HG03439 (cell line): ENCODE results near the gene POLN.

Experiments used
- ATAC-seq: cut with Tn5 transposase; IDR thresholded peaks from one replicate; pipeline ENCODE4 v1.9.1; 2021; ENCODE audit warnings: mild to moderate bottlenecking, moderate library complexity; ENCODE audit not compliant: unreplicated experiment

Gene POLN

DNA sequence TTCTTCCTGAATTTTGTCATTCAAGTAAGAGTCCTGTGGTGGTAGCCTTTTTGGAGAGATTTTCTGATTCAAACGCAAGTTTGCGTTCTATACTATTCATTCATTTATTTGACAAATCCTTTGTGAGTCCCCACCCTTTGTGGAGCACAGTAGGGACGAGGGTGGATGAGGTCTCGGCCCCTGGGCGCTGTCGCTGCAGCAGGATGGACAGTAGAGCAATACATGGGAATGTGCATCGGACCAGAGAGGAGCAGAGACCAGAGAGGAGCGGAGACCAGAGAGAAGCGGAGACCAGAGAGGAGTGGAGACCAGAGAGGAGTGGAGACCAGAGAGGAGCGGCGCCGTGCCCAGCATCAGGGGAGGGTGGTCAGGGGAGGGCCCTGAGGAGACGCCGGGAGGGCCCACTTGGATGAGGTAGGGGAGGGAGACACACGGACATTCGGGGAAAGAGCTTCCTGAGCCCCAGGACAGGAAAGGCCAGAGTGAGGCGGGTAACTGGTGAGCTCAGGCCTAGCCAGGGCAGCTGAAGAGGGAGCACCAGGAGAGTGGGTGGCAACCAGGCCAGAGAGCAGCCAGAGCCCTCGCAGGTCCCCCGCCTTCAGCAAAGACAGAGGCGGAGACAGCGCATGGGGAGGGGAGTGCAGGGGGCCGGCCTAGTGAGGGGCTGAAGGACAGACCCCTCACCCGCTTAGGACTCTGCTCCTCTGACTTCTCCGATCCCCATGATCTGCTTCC, 115.4 kb downstream of the POLN start:
- no peak for ATAC-seq

DNA sequence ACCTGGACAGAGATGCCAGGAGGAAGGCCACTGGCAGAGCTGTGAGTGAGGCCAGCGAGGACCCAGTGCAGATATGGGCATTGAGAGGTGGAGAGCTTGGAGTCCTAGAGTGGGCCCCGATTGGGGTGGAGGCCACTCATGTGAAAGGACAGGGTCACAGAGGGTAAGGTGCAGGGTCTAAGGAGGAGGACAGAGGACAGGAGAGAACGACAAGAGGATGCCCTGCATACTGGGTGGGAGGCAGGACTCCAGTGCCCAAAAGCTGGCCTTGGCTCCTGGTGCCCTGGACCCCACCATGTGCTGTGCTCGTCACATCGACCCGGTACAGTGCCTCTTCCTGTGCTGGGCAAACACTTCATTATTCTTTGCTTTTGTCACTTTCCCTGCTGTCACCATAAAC, 116.1 kb downstream of the POLN start:
- ATAC-seq = no peak

DNA sequence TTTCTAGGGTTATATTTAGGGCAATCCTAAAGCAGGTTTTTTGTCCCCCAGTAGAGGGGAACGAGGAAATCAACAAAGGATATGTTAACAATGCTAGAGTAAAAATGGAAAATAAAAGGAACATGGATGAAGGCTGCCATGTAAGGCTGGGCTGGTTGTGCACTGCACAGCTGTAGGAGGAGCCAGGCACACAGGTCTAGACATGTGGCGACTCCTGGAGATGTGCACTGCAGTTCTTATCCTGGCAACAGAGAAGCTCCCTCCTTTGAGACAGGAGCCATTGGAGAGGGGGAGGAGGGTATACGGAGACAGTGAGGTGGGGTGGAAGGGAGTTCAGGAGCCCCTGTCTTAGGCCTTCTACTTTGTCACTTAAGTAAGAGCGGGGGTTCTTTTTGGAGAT, 116.9 kb downstream of the POLN start:
- ATAC-seq = no peak

DNA sequence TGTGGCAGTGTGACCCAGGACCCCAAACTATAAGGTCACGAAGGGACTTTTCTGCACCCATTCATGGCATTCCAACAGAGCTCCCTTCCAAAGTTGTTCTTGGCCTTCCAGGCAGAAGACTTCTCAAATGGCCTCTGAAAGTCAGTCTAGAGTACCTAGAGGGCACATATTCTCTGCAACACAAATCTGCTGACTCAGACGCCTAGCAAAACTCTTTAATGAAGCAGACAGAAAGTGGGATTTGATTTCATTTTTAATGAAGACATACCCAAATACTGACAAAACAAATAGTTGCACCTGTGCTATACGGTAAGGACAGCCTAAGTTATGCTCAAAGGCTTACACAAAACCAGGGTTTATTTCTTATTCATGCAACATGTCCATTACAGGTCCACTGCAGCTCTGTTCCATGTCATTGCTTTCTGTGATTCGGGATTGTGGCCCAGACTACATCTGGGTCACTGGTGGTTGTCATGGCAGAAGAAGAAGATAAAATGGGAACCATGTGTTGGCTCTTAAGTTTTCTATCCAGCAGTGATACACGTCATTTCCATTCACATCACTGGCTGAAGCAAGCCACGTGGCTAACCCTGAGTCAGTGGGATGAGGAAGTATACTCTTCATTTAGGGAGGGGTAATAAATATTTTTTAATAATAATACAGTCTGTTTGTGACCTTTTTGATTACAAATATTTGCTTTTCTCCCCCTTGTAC, 125.1 kb downstream of the POLN start:
- ATAC-seq = no peak

DNA sequence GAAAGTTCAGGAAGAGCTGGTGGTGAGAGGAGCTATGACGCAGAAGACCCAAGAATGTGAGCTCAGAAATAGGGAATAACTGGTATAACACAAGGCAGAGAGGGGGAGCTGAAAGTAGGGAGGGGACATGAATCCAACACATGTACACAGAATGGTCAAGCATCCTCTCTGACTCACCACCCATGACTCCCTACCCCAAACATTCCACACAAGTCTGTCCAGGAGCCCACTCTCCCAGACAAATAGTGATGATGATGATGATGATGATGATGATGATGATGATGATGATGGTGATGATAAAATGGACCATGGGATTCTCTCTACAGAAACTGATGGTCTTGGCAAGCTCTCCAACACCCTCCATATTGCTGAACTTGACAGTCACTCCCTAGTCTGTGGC, 136.4 kb downstream of the POLN start:
- ATAC-seq = no peak

DNA sequence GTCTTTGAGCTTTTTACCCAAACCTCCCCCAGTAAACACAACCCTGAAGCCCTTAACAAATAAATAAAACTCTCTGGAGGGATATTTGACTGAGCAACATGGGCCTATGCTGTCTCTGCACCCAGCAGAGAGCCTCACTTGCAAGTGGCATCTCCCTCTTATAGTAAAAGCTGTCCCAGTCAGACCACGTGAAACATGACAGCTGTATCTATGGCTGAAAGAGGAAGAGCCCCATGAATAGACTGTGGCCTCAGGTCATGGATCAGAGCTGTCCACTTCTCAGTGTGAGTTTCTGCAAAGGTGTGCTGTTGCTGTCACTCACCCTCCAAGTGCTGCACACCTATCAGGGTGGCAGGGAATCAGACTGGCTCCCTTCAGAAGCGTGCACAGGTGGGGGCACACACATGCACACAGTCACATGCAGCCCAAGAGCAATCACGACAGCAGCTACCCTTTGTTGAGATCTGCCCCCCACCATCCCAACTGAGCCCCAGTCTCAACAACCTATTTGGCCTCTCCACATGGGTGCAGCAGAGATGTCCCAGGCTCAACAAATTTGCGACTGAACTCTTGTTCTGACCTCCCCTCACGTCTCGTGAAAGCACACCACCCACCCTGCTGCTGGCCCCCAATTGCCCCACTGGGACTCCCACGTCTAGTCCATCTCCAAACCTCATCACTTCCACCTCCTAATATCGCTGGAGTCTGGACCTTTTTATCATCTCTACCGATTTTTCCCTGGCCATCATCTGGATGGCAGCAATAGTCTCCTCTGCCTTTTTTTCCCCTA, 137.2 kb downstream of the POLN start:
- no peak for ATAC-seq

DNA sequence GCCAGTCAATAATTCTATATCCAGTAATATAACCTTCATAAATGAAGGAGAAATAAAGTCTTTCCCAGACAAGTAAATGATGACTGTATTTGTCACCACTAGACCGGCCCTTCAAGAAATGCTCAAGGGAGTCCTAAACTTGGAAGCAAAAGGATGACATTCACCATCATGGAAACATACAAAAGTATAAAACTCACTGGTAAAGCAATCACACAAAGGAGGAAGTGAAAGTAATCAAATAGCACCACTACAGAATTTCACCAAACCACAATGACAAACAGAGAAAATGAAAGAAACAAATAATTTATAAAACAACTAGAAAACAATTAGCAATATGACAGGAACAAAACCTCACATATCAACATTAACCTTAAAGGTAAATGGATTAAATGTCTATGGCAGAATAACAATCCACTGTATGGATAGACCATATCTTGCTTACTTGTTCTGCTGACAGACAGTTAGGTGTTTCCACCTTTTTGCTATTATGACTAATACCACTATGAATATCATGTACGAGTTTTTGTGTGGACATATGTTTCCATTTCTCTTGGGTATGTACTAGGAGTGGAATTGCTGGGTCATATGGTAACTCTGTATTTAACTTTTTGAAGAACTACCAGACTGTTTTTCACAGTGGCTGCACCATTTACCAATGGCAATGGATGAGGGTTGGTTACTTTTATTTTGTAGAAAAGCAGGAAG, 137.9 kb downstream of the POLN start:
- ATAC-seq = no peak

DNA sequence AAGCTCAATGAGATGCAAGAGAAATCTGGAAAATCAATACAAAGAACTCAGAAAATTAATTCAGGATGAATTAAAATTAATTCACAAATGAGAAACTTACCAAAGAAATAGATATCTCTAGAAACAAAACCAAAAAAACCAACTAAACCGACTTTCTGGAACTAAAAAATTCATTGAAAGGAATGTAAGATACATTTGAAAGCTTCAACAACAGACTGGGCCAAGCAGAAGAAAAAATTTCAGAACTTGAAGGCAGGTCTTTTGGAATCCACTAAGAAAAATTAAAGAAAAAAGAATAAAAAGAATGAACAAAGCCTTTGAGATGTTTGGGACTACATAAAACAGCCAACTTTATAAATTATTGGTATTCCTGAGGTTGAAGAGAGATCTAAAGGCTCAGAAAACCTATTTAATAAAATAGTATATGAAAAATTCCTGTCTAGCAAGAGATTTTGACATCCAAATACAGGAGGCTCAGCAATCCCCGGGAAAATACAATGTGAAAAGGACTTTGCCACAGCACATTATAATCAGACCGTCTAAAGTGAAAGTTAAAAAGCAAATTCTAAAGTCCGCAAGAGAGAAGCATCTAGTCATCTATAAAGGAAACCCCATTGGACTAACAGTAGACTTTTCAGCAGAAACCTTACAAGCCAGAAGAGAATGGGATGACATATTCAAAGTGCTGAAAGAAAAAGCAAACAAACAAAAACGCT, 138.6 kb downstream of the POLN start:
- ATAC-seq = no peak

DNA sequence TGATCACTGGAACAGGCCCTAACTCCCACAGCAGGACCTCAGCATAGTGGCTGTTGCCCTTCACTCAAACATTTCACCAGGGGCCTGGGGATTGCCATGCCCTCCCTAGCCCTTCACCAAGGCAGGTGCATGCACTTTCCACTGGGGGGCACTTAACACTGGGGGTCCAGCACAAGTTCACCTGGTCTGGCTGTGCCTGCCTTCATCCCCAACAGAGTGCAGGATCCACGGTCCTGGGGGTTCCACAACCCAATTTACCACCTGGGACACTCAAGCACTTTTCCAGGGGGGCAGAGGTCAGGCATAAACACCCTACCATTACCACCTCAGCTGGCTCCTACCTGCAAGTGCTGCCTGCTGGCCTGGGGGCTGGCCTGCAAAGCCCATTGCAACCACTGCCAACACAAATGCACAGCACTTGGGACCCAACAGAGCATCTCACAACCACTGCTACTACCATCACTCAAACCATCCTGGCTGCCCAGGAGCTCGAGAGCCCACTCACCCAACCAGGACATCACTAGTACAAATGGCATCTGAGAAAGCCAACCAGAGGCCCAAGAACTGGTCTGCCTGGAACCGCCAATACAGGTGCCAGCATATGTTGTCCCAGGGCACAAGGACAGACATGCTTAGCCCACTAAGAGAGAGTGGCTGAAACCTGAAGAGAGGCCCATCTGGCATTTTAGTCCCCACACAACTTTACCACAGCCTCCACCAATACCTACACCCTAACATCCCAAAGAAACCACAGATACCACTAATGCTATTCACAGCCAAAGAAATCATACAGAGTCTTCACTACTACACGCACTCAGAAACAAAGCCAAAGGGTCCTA, 139.7 kb downstream of the POLN start:
- no peak for ATAC-seq

DNA sequence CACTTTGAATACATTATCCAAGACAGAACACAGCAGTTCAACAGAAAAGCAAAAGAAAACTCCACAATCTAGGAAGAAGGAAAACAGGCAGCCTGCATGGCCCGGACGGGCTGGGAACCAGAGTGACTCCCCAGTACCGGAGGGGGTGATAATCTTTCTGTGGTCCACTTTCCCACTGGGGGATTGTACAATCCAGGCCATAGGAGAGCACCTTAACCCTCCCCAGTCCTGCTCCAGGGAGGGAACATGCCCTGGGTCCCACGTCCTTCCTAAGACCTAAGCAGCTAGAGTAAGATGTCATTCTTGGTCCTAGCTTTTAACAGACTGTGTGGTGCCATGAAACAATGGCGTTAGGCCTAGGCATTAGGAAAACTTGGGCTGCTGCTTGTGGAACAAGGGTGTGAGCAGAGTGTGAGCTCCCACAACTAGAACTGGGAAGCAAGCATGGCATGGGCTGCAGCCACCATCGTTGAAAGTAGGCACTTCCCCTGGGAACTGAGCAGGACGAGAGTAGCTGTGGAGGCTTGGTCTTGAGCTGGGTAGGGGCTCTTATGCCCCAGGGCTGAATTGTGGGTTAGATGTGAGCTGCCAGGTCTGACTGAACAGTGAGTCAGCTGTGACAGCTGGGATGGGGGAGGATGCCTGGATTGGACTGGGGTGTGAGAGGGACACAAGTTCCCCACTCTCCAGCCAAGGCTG, 140.4 kb downstream of the POLN start:
- no peak for ATAC-seq

DNA sequence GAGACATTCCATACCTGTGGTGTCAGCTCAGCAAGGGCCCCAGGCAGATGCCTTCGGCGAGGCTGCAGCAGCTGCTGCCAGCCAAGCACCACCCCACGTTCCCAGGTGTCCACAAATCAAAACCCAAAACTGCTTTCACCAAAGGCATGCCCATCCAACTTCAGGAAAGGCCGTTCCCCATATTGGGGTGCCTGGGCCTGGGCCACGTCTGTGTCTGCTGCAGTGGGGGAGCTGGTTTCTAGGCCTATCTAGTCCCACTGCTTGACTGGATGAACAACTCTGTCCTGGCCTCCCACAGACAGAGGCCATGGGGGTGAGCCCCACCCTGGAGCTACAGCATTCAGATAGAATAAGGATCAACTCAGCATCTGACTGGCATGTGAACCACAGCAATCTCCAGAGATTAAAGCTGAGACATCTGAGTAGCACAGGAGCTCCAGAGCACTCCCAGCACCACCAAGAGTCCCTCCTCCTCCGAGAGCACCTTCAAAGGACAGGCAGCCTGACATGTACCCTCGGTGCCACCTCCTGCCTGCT, 145.8 kb downstream of the POLN start:
- no peak for ATAC-seq

DNA sequence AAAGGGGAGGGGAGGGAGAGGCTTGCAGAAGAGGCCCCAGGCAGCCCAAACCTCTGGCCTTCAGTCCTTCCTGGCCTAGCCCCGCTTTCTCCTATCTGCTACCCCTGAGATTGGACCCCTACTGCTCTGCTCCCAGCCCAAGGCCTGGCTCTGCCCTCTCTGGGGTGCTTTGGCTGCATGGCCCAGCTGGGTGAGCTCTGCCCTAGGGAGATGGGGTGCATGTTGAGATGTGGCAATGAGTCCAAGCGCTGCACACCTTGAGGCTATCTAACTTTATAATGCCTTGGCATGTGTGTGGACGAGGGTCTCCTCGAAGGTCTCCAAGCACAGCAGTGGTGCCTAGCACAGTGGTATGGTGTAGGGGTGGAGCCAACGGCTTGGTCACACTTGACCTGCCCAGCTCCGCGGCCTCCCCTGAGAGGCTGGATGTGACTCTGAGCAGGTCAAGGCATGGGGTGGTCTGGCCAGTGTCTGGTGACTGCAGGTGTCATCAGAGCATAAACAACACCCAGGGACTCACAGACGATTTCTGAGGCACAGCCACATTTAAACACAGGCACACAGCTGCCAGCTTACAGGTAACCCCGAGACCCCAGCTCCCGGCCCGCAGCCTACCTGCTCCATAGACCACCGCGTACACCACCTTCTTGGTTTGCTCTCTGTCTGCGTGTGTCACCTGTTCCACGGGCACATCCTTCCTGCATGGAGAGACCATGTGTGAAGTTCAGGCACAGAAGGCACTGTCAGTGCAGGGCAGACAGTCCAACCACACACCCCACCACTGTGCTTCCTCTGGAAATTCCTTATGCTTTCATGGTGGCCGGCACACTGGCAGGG, 146.5 kb downstream of the POLN start:
- ATAC-seq = no peak

DNA sequence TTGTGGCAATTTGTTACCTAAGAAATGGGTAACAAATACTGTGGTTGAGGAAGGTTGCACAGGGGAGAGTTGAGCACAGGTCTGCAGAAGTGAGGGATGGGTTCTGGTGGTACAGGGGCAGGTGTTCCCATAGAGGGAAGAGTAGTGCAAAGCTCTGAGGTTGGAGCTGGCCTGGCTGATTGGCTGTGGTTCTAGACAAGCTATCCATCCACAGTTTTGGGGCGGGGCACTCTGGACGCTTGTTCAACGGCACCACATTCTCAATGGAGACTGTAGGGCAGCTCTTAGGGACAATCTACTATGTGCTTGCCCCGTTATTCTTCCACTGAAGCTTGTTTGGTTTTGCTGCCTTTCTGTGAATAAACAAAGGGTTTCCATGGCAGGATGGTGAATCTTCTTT, 147.4 kb downstream of the POLN start:
- no peak for ATAC-seq

DNA sequence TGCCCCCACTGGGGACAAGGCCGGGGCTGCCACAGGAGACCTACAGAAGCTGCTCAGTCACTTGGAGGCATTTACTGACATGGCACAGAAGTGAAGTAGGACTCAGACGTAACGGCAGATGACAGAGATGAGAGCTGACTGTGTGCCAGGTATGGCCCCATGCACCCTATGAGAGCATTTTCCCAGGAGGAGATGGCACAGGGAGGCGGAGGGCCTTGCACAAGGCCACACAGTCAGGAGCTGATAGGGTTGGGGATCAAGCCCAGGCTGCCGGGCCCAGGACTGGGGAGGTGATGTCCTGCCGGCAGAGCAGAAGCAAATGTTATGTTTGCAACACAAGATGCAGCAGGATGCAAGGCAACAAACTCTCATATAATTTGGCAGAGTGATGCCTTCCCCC, 148.7 kb downstream of the POLN start:
- no peak for ATAC-seq

DNA sequence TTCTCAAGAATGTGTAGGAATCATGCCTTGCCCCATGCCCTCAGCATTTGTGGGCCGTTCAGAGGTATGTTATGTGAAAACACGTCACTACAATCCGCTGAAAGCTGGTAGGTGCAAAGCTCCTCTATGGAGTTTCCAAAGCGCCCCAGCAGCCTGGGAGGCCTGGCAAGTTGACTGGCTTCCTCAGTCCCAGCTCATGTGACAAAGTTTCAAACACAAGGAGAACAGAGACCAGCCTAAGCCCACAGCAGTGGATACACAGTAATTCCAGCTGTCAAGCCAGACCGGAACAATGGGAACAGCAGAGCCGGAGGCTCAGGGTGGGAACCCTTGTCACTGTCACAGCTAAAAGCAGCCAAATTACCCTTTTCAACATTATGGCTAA, 149.3 kb downstream of the POLN start:
- no peak for ATAC-seq

DNA sequence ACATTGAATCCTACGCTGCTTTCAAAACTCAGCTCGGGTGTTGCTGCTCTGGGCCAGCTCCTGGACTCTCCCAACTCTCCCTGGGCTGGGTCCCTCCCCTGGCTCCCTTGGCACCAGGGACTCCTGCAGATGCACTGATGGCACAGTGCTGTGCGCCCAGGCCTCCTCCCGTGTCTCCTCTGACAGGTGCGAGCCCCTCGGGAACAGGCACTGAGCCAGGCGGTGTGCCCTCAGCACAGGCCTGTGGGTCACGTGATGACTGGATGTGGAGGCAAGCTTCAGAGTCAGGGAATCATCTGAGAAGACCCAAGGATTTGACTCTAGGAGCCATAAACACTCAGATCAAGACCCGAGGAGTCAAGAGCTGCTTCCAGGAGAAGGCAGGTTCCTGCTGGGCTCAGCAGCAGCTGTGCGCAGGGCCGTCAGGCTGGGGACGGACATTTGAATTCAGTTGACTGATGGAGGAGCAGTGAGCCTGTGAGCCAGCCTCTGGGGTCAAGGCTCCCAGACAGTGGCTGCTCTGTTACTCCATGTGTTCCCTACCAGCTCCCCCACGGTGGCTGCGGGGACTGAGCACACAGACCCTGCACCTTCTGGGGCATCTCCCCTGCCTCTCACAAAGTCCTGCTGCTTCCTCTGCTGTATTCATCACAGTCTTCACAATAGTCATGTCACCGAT, 149.8 kb downstream of the POLN start:
- ATAC-seq = no peak

DNA sequence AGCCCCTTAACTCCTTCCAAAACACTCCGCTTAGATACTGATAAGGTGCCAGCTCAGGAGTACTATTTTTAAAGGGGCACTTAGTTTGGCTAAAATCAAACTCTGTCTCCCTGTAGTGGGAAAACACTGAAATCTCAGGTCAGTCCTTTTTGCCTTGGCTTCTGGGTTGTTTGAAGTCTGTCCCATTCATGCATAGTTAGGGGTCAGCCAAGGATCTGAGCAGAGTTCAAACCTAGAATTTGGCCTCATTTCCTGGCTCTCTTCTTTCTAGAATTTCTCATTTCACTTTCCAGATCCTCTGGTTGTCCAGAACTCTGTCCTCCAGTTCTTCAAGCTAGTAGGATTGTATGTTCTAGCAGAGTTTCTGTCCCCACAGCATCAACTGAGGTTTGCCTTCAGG, 151.3 kb downstream of the POLN start:
- no peak for ATAC-seq
